GM19467 (cell line): Measurements from ENCODE around the gene ZBTB20.

ENCODE experiments used
- ATAC-seq: cut with Tn5 transposase; IDR thresholded peaks from one replicate; pipeline ENCODE4 v1.9.1; 2021; ENCODE audit warnings: mild to moderate bottlenecking, moderate library complexity; ENCODE audit not compliant: unreplicated experiment

The ZBTB20 gene

GRCh38 chr3:115089481-115089880 lies 57.6 kb downstream of the ZBTB20 start:
- ATAC-seq = no peak

DNA sequence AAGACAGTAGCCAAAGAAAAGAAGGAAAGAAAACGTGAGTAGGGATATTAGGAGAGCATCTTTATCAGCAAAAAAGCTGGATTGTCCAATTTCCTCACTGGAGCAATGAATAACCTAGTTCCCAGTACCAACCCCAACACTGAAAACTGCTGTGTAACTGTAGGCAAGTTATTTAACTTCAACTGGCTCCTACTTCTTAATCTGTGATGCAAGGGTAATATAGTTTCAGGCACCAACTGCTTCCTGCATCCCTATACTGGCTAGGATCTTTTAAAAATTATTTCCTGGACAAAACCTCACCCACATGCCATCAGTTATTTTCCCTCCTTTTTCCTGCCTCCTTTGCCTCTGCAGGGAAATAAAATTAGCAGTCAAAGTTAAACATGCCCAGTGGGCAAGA lies 59.6 kb downstream of the ZBTB20 start:
- no peak for ATAC-seq

DNA sequence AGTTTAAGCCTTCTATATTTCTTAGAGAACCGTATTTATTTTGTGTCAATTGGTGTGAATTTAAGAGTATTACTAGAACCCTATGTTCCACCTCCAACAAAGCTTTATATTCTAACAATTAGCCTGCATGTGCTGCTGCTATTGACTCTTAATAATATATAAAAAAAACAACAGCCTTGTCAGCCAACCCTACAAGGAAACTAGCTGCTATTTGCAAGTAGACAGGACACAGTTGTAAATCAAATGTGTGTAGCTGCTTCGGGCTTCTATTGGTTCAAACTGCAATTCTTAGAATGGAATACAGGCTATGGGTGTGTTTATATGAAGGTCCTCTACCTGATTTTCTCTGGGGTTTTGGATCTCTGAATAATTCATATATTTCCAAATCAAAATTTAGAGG lies 60.7 kb downstream of the ZBTB20 start:
- no peak for ATAC-seq

- no peak for ATAC-seq
Measured at GRCh38 chr3:115085197-115085865, 61.8 kb downstream of the ZBTB20 start.

DNA sequence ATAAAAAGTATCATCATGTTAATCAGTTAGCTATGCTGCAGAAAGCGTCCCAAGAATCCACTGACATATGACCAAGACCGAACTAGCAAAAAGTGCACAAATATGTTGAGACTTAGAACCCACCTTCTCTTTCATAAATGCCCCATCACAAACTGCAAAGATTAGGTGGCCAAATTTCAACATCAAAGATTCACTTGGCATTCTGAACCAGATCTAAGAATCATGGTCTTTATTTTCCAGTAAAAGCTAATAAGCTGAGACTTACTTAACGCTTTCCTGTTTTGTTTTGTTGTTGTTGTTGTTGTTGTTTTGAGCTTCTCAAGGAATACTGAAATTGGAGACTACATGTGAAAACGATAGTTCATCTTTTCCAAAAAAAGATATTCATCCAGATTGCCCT lies 62.4 kb downstream of the ZBTB20 start:
- ATAC-seq = no peak

DNA sequence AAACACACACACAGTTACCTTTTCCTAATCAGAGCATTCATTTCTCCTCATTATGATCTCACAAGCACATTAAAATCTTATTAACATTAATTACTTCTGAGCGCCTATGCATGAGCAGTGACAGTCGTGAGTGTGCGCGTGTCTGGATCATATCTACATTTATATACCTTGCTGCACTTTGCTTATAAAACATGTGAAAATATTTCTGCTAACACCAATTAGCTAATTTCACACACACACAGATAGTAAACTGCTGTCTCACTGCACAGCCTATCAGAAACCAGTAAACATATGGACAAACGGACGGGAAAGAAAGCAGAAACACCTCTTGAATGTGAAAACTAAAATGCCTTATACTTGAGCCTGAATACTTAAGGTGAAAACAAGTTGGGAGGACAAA lies 64.8 kb downstream of the ZBTB20 start:
- ATAC-seq = no peak

DNA sequence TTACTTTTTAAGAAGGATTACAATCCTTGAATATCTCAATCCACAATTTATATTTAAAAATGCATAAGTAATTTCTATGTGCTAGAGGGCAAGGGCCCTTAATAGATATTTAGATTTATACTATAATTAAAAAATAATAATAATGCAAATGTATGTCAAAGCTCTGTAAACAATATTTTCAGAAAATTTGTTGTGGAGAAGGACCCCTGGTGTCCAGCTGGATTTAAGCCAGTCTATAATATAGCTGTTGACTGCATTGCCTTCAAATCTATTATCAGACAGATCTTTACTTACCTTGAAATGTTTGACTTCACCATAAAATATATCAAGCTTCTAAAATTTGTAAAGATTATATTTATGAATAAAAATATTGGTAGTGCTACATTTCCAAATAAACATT lies 65.6 kb downstream of the ZBTB20 start:
- no peak for ATAC-seq

DNA sequence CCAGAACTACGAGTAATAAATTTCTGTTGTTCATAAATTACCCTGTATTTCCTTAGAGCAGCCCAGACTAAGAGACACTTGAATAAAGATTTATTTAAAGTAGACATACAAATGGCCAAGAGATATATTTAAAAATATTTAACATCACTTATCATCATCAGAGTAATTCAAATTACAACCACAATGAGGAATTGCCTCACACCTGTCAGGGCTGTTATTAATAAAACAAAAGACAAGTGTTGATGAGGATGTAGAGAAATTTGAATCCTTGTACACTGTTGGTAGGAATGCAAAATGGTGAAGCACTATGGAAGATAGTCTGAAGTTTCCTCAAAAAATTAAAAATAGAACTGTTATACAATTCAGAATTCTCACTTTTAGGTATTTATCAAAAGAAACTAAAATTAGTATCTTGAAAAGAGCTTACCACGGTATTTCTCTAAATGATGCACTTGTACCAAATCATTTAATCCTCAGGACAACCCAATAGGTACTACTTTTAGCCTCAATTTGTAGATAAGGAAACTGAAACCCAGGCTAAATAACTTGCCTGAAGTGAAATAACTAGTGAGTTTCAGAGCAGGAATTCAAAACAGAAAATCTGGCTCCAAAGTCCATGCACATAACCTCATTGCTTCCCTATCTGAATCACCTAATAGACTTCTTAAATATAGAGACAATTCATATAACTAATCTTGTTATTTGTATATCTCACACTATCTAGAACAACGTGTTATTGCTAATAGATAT lies 69.4 kb downstream of the ZBTB20 start:
- ATAC-seq = no peak

DNA sequence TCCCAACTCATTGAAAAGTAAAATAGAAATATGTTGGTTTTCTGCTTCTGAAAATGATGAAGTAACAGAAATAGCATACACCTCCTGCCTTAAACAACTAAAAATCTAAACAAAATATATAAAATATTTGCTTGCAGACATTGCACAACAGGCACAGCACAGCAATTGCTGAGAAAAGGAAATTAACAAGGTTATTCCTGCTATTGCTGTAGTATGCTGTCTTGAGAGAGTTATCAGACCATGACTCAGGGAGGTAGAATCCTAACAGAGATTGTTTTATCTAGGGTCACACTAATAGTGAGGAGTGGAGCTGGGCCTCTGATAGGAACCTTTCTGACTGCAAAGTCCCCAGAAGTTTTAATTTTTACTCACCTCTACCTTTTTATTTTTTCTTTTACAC lies 72.6 kb downstream of the ZBTB20 start:
- no peak for ATAC-seq

- ATAC-seq = no peak
Measured at GRCh38 chr3:115072265-115073021, 74.6 kb downstream of the ZBTB20 start.

- no peak for ATAC-seq
Measured at GRCh38 chr3:115071601-115072000, 75.5 kb downstream of the ZBTB20 start.

DNA sequence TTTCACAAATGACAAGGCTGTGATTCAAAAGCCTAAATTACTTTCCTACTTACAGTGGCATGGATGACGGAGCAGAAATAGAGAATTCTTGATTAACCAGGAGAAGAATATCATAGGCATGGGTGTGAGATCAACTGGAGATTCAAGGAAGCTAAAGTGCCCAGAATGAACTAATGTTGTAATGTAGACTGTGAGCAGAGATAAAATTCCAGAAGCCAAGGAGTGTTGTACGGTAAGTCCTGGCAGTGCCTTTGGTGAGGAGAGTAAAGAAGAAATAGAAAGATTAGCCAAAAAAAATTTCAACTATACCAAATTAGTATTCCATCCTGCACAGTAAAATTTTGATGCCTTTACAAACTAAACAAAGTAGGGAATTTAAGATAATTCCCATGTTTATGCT lies 75.9 kb downstream of the ZBTB20 start:
- ATAC-seq = no peak

GRCh38 chr3:115068799-115069198 lies 78.3 kb downstream of the ZBTB20 start:
- no peak for ATAC-seq

DNA sequence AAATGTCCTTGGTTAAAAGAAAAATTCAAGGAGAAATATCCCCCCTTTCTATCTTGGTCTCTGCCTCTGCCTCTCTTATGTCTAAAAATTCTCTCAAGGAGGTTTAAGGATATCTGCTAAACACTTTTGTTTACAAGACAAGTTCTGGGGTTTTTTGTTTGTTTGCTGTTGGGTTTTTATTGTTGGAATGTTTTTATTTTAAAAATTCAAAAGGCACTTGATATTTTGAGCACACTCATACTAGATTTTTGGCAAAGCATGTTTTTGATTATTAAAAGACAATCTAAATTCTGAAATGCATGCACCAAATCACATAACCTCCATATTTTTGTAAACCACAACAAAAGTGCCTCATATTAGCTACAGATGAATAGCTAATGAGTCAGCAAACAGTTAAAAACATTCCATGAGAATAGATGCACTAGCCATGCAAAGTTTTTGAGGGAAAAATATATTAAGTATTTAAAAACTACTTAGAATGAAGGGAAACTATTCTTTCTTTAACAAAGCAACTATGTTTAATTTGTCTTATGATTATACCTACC lies 84.6 kb downstream of the ZBTB20 start:
- no peak for ATAC-seq

- no peak for ATAC-seq
Measured at GRCh38 chr3:115062009-115062408, 85.1 kb downstream of the ZBTB20 start.

GRCh38 chr3:115052906-115053305 lies 94.2 kb downstream of the ZBTB20 start:
- ATAC-seq = no peak

GRCh38 chr3:115042351-115042750 lies 104.7 kb downstream of the ZBTB20 start:
- ATAC-seq = no peak

DNA sequence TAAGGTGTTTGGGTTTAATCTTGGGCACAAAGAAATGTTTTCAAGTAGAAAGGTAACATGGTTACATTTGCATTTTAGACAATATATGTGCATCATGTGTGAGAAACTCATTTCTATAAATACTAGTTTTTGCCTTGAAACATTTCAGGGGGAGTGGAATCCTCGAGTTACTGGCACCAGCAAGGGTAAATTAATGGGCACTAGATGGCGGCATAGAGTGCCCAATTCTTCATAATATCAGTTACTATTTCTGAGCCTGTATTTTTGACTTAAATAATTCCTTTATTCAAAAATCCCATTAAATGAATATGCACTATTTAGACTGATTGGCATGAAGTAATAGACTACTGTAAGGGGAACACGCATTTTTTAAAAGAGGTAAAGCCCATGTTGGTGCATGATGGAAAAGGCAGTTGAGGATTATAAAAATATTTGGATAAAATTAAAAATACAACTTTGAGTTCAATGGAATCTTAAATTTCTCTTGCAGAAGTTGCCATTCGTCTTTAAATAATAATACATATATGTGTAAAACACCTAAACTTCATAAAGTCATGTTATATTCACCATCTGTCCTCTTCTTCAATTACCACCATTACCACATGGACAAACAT lies 106.3 kb downstream of the ZBTB20 start:
- no peak for ATAC-seq

- no peak for ATAC-seq
Measured at GRCh38 chr3:115040246-115040645, 106.8 kb downstream of the ZBTB20 start.

DNA sequence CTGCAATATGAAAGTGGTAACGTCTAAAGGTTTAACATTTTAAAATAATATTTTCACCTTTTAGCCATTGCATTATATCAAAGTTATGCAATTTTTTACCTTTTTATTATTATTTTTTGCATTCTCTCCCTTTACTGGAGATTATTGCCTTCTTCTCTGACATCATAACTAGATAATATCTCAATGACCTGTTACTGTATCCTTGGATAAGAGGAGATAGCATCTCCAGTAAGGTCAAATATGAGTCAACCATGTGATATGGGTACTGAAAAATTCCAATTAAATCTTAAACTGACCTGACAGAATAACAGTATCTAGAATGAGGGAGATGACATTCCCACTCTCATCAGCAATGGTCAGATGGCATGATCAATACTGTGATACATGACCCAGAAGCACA lies 108.3 kb downstream of the ZBTB20 start:
- no peak for ATAC-seq

DNA sequence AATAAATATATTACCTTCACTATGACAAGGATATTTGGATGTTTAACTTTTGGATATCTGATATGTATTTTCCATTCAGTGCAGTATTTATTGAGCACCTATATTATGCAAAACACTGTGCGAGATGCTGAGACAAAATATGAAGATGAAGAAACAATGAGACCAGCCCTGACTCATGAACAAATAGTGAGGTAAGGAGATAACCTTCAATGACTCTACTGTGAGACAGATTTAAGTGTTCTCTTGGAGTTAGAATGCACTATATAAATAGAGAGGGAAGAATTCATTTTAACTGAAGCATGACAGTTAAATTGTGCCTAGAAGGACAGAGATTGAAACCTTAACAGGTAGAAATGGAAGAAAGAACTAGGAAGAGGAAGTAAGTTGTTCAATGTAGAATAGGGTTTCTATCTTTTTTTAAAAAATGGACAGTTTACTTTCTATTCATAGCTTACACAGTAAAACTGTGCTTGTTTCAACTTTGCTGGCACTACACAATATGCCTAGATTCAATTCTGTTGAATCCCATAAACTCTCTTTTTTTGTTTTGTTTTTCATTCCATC lies 124.2 kb downstream of the ZBTB20 start:
- no peak for ATAC-seq
